Uterus (tissue), 4 donors: ENCODE data around the gene ITGA11. TPM values are rescaled to one million over a fixed set of nuclear protein-coding genes. Genes with fewer than 3 reads are reported as not detected.

ENCODE experiments used
- DNase-seq, 2 donors: peaks; one replicate each; pipeline ENCODE4 v3.0.0-alpha.2; 2019 to 2020
- H3K27ac ChIP-seq, 2 donors: fragments of 200-600 bp; sonication (generic); 1 replicate in 1 of 2; 2 replicates in 1 of 2; pipeline ENCODE4 v1.5.1; 2016 to 2018
- H3K27me3 ChIP-seq, 2 donors: fragments of 200-600 bp; sonication (generic); one replicate each; pipeline ENCODE4 v1.5.1; 2018 to 2019; ENCODE audit warnings: control low read depth in 1 of 2
- H3K36me3 ChIP-seq, 2 donors: fragments of 200-600 bp; sonication (generic); one replicate each; pipeline ENCODE4 v1.5.1; 2019; ENCODE audit warnings: control low read depth in 1 of 2
- H3K4me1 ChIP-seq, 2 donors: fragments of 200-600 bp; sonication (generic); one replicate each; pipeline ENCODE4 v1.5.1; 2018 to 2019; ENCODE audit warnings: control low read depth in 1 of 2
- H3K4me3 ChIP-seq, 2 donors: fragments of 200-600 bp; sonication (generic); 1 replicate in 1 of 2; 2 replicates in 1 of 2; pipeline ENCODE4 v1.5.1; 2018 to 2019; ENCODE audit warnings: mild to moderate bottlenecking in 1 of 2
- H3K9me3 ChIP-seq, 2 donors: fragments of 200-600 bp; sonication (generic); one replicate each; pipeline ENCODE4 v1.5.1; 2019; ENCODE audit warnings: control low read depth in 1 of 2
- CTCF ChIP-seq, 4 experiments: fragments of 200-600 bp in 2 of 4; fragments of 450-650 bp in 2 of 4; sonication (generic) in 2 of 4; IDR thresholded peaks; one replicate each; pipeline ENCODE4 v1.5.1; 2016 to 2019; ENCODE audit warnings: antibody characterized with exemption in 4 of 4, mild to moderate bottlenecking in 2 of 4, moderate library complexity in 1 of 4
- POLR2A ChIP-seq, 2 donors: fragments of 450-650 bp; IDR thresholded peaks; one replicate each; pipeline ENCODE4 v1.6.1; 2016; ENCODE audit warnings: antibody characterized with exemption in 2 of 2, mild to moderate bottlenecking in 1 of 2, moderate library complexity in 1 of 2
- intact Hi-C: fragments of 100-400 bp; cut with DNase I; formaldehyde crosslinking; loops from one replicate; pipeline ENCODE4 v1.15.1; 2023; ENCODE audit warnings: low total_unique reads
- total RNA-seq, 4 donors: library from RNA; depleted of rRNA in 3 of 4; stranded (reverse); fragments of >200 nt in 3 of 4; gene quantifications; one replicate each; pipeline versions ENCODE4 v1.1.0 to v1.2.4, GENCODE V29; 2014 to 2023
- donor health status: DM: yes; HTN: yes; CAD: no.

The ITGA11 gene
- total RNA-seq, 4 donors from 2014 or later, result 37.3 to 106 (median 61.1) TPM

GRCh38 chr15:68348081-68348480 lies 83.9 kb downstream of the ITGA11 start:
- TF ChIP-seq CTCF (IDR thresholded peaks at IDR 0.05), result no peak
- TF ChIP-seq POLR2A (IDR thresholded peaks at IDR 0.05), result no peak
- intact Hi-C loops, result no loop called here
- Histone ChIP-seq H3K27me3 (no peaks in the 10 kb centered on the region), H3K9me3 (no peaks in the 10 kb centered on the region), H3K36me3 (no peaks in the 10 kb centered on the region), H3K4me1 (peaks cover 4 to 11% of the 10 kb centered on the region in 2 donors), H3K4me3 (no peak overlapping the region), H3K27ac (peak overlapping the region; percentile 29 to 51)
- DNase-seq, result no peak

GRCh38 chr15:68347392-68347791 lies 84.6 kb downstream of the ITGA11 start:
- H3K27me3 ChIP-seq, result no peaks in the 10 kb centered on the region
- DNase-seq, result no peak
- H3K27ac ChIP-seq, result peak overlapping the region; percentile 16 to 51
- H3K4me1 ChIP-seq, result peaks cover 0 to 18% of the 10 kb centered on the region in 2 donors
- H3K9me3 ChIP-seq, result no peaks in the 10 kb centered on the region
- TF ChIP-seq CTCF (IDR thresholded peaks at IDR 0.05) (no peak), POLR2A (IDR thresholded peaks at IDR 0.05) (no peak)
- H3K36me3 ChIP-seq, result no peaks in the 10 kb centered on the region
- intact Hi-C loops, result no loop called here
- no peak overlapping the region for H3K4me3 ChIP-seq

DNA sequence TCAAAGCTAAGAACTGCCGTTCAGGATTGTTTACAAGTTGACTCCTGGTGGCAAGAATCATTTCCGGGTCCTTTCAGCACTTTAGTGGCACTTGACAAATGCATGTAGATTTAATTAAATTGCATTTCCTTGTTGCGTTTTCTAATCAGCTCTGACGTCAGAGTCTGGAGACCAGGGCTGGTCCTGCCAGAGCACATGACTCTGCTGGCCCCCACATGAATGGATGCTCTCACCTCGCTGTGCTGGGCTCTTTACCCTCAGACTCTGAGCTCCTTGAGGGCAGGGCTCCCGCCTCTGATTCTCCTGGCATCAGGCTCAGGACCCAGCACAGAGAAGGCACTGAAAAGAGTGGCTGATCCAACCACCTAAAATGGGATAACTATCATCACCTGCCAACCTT lies 85.0 kb downstream of the ITGA11 start:
- TF ChIP-seq POLR2A (IDR thresholded peaks at IDR 0.05), result no peak
- TF ChIP-seq CTCF (IDR thresholded peaks at IDR 0.05), result no peak
- Histone ChIP-seq H3K36me3 (no peaks in the 10 kb centered on the region), H3K27me3 (no peaks in the 10 kb centered on the region), H3K9me3 (no peaks in the 10 kb centered on the region), H3K4me1 (peaks cover 0 to 19% of the 10 kb centered on the region in 2 donors), H3K4me3 (no peak overlapping the region), H3K27ac (peak overlapping the region; percentile 16 to 83)
- no peak for DNase-seq
- intact Hi-C loops, result no loop called here

- no peak for TF ChIP-seq POLR2A (IDR thresholded peaks at IDR 0.05)
- no peak for TF ChIP-seq CTCF (IDR thresholded peaks at IDR 0.05)
- intact Hi-C loops, result no loop called here
- H3K4me3 ChIP-seq, result no peak overlapping the region
- no peaks in the 10 kb centered on the region for H3K36me3 ChIP-seq
- H3K9me3 ChIP-seq, result no peaks in the 10 kb centered on the region
- no peaks in the 10 kb centered on the region for H3K27me3 ChIP-seq
- no peak for DNase-seq
- peaks cover 7 to 16% of the 10 kb centered on the region in 2 donors for H3K4me1 ChIP-seq
- peak overlapping the region in 1 of 2 donors; percentile 83 for H3K27ac ChIP-seq
Measured at GRCh38 chr15:68345481-68345880, 86.5 kb downstream of the ITGA11 start.

GRCh38 chr15:68344600-68344999 lies 87.4 kb downstream of the ITGA11 start:
- intact Hi-C loops, result no loop called here
- H3K9me3 ChIP-seq, result no peaks in the 10 kb centered on the region
- peak overlapping the region; percentile 83 to 85 for H3K27ac ChIP-seq
- no peak for DNase-seq
- no peaks in the 10 kb centered on the region for H3K27me3 ChIP-seq
- no peak overlapping the region for H3K4me3 ChIP-seq
- peaks cover 14 to 16% of the 10 kb centered on the region in 2 donors for H3K4me1 ChIP-seq
- no peak for TF ChIP-seq CTCF (IDR thresholded peaks at IDR 0.05)
- H3K36me3 ChIP-seq, result no peaks in the 10 kb centered on the region
